ENCODE data around the gene UFSP1. TPM values are rescaled to one million over a fixed set of nuclear protein-coding genes. Genes with fewer than 3 reads are reported as not detected.

UFSP1 gene
- total and polyA plus RNA-seq, 2 of the 13 experiments (the other 11 are each of a cell fraction or from before 2014, with no cell fraction given): 0.65 to 3.3 TPM

DNA sequence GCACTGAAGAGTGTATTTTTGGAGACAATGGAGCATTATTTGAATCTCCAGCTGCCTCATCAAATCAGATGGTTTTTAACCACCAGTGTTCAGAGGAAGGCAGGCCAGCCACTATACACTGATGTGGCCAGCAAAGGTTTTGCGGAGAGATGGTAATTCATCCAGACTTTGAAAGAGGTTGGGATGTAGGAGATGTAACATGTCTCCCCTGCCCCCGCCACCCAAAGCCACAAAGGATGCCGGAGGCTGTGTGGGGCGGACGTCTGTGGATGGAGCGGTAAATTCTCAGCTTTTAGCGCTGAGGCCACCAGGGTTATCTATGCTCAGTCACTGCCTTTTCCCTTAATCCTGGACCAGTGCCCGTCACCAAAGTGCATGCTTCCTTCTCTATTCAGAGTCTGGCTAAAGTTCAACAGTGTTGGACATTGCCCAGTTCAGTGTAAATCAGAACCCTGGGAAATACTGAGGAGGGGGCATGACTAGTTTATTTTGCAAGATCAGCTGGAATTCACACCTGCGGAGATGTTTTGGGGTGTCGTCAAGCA lies 26.0 kb downstream of the UFSP1 start (continued):
- TF ChIP-seq RBM39 (IDR thresholded peaks at IDR 0.05; ENCODE audit: low read depth, low read length, poor library complexity, severe bottlenecking) (no peak), TRIM24 (CRISPR knock-in tag; IDR thresholded peaks at IDR 0.05) (no peak), ZNF747 (CRISPR knock-in tag; IDR thresholded peaks at IDR 0.05; ENCODE audit: borderline replicate concordance) (no peak), U2AF2 (IDR thresholded peaks at IDR 0.05; ENCODE audit: low read depth, low read length) (no peak), FOSL2 (CRISPR knock-in tag; IDR thresholded peaks at IDR 0.05) (no peak), ZNF251 (CRISPR knock-in tag; IDR thresholded peaks at IDR 0.05) (no peak), FOXM1 (CRISPR knock-in tag; IDR thresholded peaks at IDR 0.05) (no peak), SIX4 (CRISPR knock-in tag; IDR thresholded peaks at IDR 0.05) (no peak), HNF4G (IDR thresholded peaks at IDR 0.05; ENCODE audit: borderline replicate concordance, low read depth, low read length) (peak; percentile 70), HNF4G (CRISPR knock-in tag; IDR thresholded peaks at IDR 0.05; ENCODE audit: borderline replicate concordance, low read depth) (no peak), TAF15 (IDR thresholded peaks at IDR 0.05; ENCODE audit: low read depth, low read length, poor library complexity, severe bottlenecking) (no peak), CHD4 (IDR thresholded peaks at IDR 0.05; ENCODE audit: borderline replicate concordance, low read length) (no peak), YEATS2 (CRISPR knock-in tag; IDR thresholded peaks at IDR 0.05; ENCODE audit: borderline replicate concordance) (no peak), IKZF1 (IDR thresholded peaks at IDR 0.05) (no peak), TCF12 (IDR thresholded peaks at IDR 0.05) (no peak), TCF12 (CRISPR knock-in tag; IDR thresholded peaks at IDR 0.05) (no peak), TMF1 (CRISPR knock-in tag; IDR thresholded peaks at IDR 0.05; ENCODE audit: low read depth) (no peak), ZNF234 (CRISPR knock-in tag; conservative IDR thresholded peaks at IDR 0.05) (no peak), EZH2 (conservative IDR thresholded peaks at IDR 0.05; ENCODE audit: low read depth, low read length) (no peak), KMT2A (CRISPR knock-in tag; IDR thresholded peaks at IDR 0.05) (no peak)
- TF ChIP-seq, protein P1, sequence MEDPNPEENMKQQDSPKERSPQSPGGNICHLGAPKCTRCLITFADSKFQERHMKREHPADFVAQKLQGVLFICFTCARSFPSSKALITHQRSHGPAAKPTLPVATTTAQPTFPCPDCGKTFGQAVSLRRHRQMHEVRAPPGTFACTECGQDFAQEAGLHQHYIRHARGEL (CRISPR knock-in tag; IDR thresholded peaks at IDR 0.05): no peak
- TF ChIP-seq, protein P2, sequence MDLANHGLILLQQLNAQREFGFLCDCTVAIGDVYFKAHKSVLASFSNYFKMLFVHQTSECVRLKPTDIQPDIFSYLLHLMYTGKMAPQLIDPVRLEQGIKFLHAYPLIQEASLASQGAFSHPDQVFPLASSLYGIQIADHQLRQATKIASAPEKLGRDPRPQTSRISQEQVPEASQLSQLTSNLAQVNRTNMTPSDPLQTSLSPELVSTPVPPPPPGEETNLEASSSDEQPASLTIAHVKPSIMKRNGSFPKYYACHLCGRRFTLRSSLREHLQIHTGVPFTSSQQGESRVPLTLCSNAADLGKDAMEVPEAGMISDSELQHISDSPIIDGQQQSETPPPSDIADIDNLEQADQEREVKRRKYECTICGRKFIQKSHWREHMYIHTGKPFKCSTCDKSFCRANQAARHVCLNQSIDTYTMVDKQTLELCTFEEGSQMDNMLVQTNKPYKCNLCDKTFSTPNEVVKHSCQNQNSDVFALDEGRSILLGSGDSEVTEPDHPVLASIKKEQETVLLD (CRISPR knock-in tag; IDR thresholded peaks at IDR 0.05; ENCODE audit: low read depth): no peak
- TF ChIP-seq, protein P3, sequence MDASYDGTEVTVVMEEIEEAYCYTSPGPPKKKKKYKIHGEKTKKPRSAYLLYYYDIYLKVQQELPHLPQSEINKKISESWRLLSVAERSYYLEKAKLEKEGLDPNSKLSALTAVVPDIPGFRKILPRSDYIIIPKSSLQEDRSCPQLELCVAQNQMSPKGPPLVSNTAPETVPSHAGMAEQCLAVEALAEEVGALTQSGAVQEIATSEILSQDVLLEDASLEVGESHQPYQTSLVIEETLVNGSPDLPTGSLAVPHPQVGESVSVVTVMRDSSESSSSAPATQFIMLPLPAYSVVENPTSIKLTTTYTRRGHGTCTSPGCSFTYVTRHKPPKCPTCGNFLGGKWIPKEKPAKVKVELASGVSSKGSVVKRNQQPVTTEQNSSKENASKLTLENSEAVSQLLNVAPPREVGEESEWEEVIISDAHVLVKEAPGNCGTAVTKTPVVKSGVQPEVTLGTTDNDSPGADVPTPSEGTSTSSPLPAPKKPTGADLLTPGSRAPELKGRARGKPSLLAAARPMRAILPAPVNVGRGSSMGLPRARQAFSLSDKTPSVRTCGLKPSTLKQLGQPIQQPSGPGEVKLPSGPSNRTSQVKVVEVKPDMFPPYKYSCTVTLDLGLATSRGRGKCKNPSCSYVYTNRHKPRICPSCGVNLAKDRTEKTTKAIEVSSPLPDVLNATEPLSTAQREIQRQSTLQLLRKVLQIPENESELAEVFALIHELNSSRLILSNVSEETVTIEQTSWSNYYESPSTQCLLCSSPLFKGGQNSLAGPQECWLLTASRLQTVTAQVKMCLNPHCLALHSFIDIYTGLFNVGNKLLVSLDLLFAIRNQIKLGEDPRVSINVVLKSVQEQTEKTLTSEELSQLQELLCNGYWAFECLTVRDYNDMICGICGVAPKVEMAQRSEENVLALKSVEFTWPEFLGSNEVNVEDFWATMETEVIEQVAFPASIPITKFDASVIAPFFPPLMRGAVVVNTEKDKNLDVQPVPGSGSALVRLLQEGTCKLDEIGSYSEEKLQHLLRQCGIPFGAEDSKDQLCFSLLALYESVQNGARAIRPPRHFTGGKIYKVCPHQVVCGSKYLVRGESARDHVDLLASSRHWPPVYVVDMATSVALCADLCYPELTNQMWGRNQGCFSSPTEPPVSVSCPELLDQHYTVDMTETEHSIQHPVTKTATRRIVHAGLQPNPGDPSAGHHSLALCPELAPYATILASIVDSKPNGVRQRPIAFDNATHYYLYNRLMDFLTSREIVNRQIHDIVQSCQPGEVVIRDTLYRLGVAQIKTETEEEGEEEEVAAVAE (CRISPR knock-in tag; IDR thresholded peaks at IDR 0.05; ENCODE audit: borderline replicate concordance): no peak
- TF ChIP-seq, protein P4, sequence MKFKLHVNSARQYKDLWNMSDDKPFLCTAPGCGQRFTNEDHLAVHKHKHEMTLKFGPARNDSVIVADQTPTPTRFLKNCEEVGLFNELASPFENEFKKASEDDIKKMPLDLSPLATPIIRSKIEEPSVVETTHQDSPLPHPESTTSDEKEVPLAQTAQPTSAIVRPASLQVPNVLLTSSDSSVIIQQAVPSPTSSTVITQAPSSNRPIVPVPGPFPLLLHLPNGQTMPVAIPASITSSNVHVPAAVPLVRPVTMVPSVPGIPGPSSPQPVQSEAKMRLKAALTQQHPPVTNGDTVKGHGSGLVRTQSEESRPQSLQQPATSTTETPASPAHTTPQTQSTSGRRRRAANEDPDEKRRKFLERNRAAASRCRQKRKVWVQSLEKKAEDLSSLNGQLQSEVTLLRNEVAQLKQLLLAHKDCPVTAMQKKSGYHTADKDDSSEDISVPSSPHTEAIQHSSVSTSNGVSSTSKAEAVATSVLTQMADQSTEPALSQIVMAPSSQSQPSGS (CRISPR knock-in tag; IDR thresholded peaks at IDR 0.05): no peak

Data from HepG2 (cell line).